ENCODE results near the gene BRK1. TPM values are rescaled to one million over a fixed set of nuclear protein-coding genes. Genes with fewer than 3 reads are reported as not detected.
"Not testable (repeated sequence)": the region's sequence is repeated elsewhere in the genome, so short reads cannot be mapped to it uniquely, and the experiment has no call there.

BRK1 gene
- total RNA-seq: 112 TPM
- long read RNA-seq, transcript BRK1-201 (3 exons, 1,233 nt): major isoform, 114 of 119 reads
- long read RNA-seq, partial matches to known transcripts: 1 of 119 reads
- long read RNA-seq, other reads (novel, unspliced or antisense): 4 of 119 reads

DNA sequence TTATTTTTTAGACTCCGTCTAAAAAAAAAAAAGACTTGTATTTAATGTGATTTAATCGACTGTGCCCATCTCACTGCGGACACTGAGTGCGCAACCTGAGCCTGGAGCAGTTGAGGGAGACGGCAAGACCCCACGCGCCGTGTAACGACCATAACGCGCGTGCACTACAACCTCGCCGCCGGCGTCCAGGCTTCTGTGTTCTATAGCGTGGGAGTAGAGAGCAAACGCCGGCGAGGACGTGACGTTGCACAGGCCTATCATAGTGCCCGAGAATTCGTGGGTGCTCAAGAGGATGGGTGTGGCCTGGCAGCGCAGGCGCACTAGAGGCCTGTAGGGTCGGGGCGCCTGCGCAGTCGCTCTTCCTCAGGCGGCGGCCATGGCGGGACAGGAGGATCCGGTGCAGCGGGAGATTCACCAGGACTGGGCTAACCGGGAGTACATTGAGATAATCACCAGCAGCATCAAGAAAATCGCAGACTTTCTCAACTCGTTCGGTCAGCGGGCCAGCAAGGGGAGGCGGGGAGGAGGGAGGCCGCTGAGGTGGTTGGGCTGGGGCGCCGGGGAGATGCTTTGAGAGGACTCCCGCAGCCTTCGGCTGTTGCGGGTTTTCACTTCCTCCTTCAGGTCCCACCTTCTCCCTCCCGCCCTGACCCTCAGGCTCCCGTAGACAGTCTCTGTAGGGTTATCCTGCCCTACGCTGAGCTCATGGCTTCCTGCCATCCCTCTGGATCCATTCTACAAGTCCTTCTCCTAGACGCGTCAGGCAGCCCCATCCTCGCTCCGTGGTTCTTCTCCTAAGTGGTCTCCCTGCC, at the start of gene BRK1:
Gene BRK1 (plus strand): TSS at position 350 of the 812 bp plus-strand sequence. CDS start 27 bp downstream, at position 377.
- ATAC-seq (peak; percentile 100), DNase-seq (peak; percentile 97)
- Histone ChIP-seq H3K9me3 (no peaks in the 10 kb centered on the region), H3K36me3 (peaks cover 2% of the 10 kb centered on the region), H3K27ac (peak within 1 kb of the TSS; percentile 87), H3K27me3 (no peaks in the 10 kb centered on the region), H3K4me3 (peak within 1 kb of the TSS; percentile 86), H3K4me1 (peaks cover 23% of the 10 kb centered on the region)
- TF ChIP-seq, protein P1, sequence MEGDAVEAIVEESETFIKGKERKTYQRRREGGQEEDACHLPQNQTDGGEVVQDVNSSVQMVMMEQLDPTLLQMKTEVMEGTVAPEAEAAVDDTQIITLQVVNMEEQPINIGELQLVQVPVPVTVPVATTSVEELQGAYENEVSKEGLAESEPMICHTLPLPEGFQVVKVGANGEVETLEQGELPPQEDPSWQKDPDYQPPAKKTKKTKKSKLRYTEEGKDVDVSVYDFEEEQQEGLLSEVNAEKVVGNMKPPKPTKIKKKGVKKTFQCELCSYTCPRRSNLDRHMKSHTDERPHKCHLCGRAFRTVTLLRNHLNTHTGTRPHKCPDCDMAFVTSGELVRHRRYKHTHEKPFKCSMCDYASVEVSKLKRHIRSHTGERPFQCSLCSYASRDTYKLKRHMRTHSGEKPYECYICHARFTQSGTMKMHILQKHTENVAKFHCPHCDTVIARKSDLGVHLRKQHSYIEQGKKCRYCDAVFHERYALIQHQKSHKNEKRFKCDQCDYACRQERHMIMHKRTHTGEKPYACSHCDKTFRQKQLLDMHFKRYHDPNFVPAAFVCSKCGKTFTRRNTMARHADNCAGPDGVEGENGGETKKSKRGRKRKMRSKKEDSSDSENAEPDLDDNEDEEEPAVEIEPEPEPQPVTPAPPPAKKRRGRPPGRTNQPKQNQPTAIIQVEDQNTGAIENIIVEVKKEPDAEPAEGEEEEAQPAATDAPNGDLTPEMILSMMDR (IDR thresholded peaks at IDR 0.05): no peak
- intact Hi-C loops (cut with DNase I): no loop called here

DNA sequence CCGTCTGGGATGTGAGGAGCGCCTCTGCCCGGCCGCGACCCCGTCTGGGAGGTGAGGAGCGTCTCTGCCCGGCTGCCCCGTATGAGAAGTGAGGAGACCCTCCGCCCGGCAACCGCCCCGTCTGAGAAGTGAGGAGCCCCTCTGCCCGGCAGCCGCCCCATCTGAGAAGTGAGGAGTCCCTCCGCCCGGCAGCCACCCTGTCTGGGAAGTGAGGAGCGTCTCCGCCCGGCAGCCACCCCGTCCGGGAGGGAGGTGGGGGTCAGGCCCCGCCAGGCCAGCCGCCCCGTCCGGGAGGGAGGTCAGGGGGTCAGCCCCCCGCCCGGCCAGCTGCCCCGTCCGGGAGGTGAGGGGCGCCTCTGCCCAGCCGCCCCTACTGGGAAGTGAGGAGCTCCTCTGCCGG, 45.4 kb upstream of the BRK1 start:
- H3K9me3 ChIP-seq; intact Hi-C loops (cut with DNase I); DNase-seq; H3K36me3 ChIP-seq; ATAC-seq; H3K27ac ChIP-seq; H3K27me3 ChIP-seq; H3K4me3 ChIP-seq; H3K4me1 ChIP-seq: not testable (repeated sequence)

DNA sequence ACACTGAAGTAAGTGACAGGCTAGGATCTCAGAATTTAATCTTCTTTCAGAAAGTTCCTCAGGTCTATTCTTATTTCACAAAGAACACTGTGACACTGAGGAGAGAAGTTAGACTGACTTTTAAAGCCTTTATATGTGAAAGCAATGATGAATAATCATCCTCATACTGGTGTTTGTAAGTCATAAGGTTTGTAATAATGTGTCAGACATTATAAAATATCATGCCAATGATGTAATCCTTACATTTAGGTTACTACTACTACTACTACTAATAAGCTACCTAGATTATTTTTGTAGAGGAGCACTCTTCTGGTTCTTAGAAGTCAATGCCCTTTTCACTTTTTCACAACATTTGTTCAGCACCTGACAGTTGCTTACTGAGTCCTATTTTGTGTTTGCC, 40.8 kb upstream of the BRK1 start:
- ATAC-seq (no peak), DNase-seq (no peak)
- no peaks in the 10 kb centered on the region for H3K9me3 ChIP-seq
- no peaks in the 10 kb centered on the region for H3K36me3 ChIP-seq
- intact Hi-C loops (cut with DNase I): no loop called here
- no peaks in the 10 kb centered on the region for H3K27me3 ChIP-seq
- TF ChIP-seq, protein P1 (IDR thresholded peaks at IDR 0.05): no peak
- H3K4me3 ChIP-seq: no peak overlapping the region
- H3K27ac ChIP-seq: no peak overlapping the region
- no peaks in the 10 kb centered on the region for H3K4me1 ChIP-seq

DNA sequence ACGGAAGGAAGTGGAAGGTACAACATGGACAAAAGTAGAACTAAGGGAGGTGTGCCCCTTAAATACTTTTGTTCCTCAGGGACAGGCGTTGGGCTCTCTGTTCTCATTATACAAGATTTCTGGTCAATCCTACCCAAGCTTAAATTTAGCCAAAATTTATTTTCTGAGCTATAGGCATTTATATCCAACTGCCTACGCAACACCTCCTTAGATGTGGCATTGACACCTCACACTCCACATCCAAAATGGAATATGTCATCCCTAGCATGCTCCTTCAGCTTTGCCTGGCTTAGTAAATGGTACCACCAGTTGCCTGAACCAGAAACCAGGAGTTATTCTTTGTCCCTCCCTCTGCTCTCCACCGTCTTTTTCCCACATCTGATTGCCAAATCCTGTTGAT, 33.6 kb upstream of the BRK1 start:
- Histone ChIP-seq H3K9me3 (no peaks in the 10 kb centered on the region), H3K27me3 (no peaks in the 10 kb centered on the region), H3K36me3 (no peaks in the 10 kb centered on the region), H3K27ac (no peak overlapping the region), H3K4me1 (no peaks in the 10 kb centered on the region), H3K4me3 (no peak overlapping the region)
- DNase-seq (no peak), ATAC-seq (no peak)
- intact Hi-C loops (cut with DNase I): no loop called here
- TF ChIP-seq, protein P1 (IDR thresholded peaks at IDR 0.05): no peak

- Histone ChIP-seq H3K27ac (no peak overlapping the region), H3K4me1 (no peaks in the 10 kb centered on the region), H3K27me3 (no peaks in the 10 kb centered on the region), H3K9me3 (no peaks in the 10 kb centered on the region), H3K36me3 (no peaks in the 10 kb centered on the region), H3K4me3 (no peak overlapping the region)
- intact Hi-C loops (cut with DNase I): no loop called here
- ATAC-seq (no peak), DNase-seq (no peak)
- TF ChIP-seq, protein P1 (IDR thresholded peaks at IDR 0.05): no peak
Measured at GRCh38 chr3:10085738-10086137, 29.7 kb upstream of the BRK1 start.

DNA sequence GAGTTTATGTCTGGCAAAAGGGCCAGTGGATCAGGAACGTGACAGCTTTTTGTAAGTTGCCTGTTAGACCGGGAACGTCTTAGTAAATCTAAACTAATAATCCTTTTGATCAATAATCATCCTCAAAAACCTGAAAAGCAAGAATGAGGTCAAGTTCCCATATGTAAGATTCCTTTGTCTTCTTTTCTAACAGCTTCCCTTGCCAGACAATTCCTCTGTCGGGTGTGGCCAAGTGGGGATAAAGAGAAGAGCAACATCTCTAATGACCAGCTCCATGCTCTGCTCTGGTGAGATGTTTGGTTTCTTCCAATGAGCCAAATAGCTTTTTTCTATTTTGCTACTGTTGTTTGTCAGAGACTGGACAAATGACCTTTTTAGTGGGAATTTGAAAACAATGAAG, 27.2 kb upstream of the BRK1 start:
- Histone ChIP-seq H3K4me1 (no peaks in the 10 kb centered on the region), H3K4me3 (no peak overlapping the region), H3K27ac (no peak overlapping the region), H3K36me3 (no peaks in the 10 kb centered on the region), H3K27me3 (no peaks in the 10 kb centered on the region), H3K9me3 (no peaks in the 10 kb centered on the region)
- ATAC-seq: no peak
- intact Hi-C loops (cut with DNase I): no loop called here
- TF ChIP-seq, protein P1 (IDR thresholded peaks at IDR 0.05): no peak
- DNase-seq: no peak
